GM23338 (cell line): ENCODE measurements around the gene WNT8B. TPM values are rescaled to one million over a fixed set of nuclear protein-coding genes. Genes with fewer than 3 reads are reported as not detected.

Source experiments
- ATAC-seq: fragments of 200-7000 bp; cut with Tn5 transposase; 3 replicates; pipeline ENCODE4 v1.9.1; 2020
- DNase-seq: peaks from one replicate; pipeline ENCODE4 v3.0.0-alpha.2; 2015; ENCODE audit warnings: low spot score
- H2AFZ ChIP-seq: fragments of 200-600 bp; sonication (generic); 2 replicates; pipeline ENCODE4 v1.8.0; 2016; ENCODE audit warnings: antibody characterized with exemption, mild to moderate bottlenecking, moderate library complexity
- H3F3A ChIP-seq: fragments of 200-600 bp; sonication (generic); replicated peaks from 2 replicates; pipeline ENCODE4 v1.8.0; 2017; ENCODE audit warnings: antibody characterized with exemption, mixed run types, low read depth
- H3K27ac ChIP-seq: fragments of 200-600 bp; sonication (generic); 2 replicates; pipeline ENCODE4 v1.6.1; 2016; ENCODE audit warnings: low read depth
- H3K27me3 ChIP-seq: fragments of 200-600 bp; sonication (generic); 2 replicates; pipeline ENCODE4 v1.8.0; 2016; ENCODE audit warnings: mild to moderate bottlenecking, mixed run types, moderate library complexity; ENCODE audit not compliant: insufficient read depth
- H3K36me3 ChIP-seq: fragments of 200-600 bp; sonication (generic); 2 replicates; pipeline ENCODE4 v1.8.0; 2016; ENCODE audit warnings: mild to moderate bottlenecking; ENCODE audit not compliant: insufficient read depth
- H3K4me1 ChIP-seq: fragments of 200-600 bp; sonication (generic); 2 replicates; pipeline ENCODE4 v1.8.0; 2016; ENCODE audit warnings: mild to moderate bottlenecking, moderate library complexity; ENCODE audit not compliant: insufficient read depth
- H3K4me2 ChIP-seq: fragments of 200-600 bp; sonication (generic); 2 replicates; pipeline ENCODE4 v1.7.1; 2017; ENCODE audit warnings: mixed run types
- H3K4me3 ChIP-seq: fragments of 200-600 bp; sonication (generic); 2 replicates; pipeline ENCODE4 v1.6.1; 2016; ENCODE audit warnings: mixed run types
- H3K79me2 ChIP-seq: fragments of 200-600 bp; sonication (generic); replicated peaks from 2 replicates; pipeline ENCODE4 v1.8.0; 2017; ENCODE audit warnings: mild to moderate bottlenecking; ENCODE audit not compliant: insufficient read depth
- H3K9me2 ChIP-seq: fragments of 200-600 bp; sonication (generic); 2 replicates; pipeline ENCODE4 v1.8.0; 2017; ENCODE audit not compliant: insufficient read depth
- H4K20me1 ChIP-seq: fragments of 200-600 bp; sonication (generic); replicated peaks from 2 replicates; pipeline ENCODE4 v1.8.0; 2017; ENCODE audit warnings: mild to moderate bottlenecking; ENCODE audit not compliant: insufficient read depth
- H3K27ac Mint-ChIP-seq: 2 replicates; pipeline ENCODE4 v1.8.0; 2020; ENCODE audit warnings: inconsistent platforms, mild to moderate bottlenecking, moderate library complexity, mixed read lengths
- H3K27me3 Mint-ChIP-seq: 3 replicates; pipeline ENCODE4 v1.8.0; 2022; ENCODE audit warnings: low read depth, mild to moderate bottlenecking, moderate library complexity, mixed read lengths, inconsistent platforms; ENCODE audit not compliant: insufficient read depth, poor library complexity
- H3K36me3 Mint-ChIP-seq: 3 replicates; pipeline ENCODE4 v1.8.0; 2021; ENCODE audit warnings: low read depth, mild to moderate bottlenecking, inconsistent platforms, moderate library complexity, mixed read lengths
- H3K4me1 Mint-ChIP-seq: 3 replicates; pipeline ENCODE4 v1.8.0; 2020; ENCODE audit warnings: mild to moderate bottlenecking, inconsistent platforms, mixed read lengths
- H3K4me3 Mint-ChIP-seq: 3 replicates; pipeline ENCODE4 v1.8.0; 2021; ENCODE audit warnings: moderate library complexity, mild to moderate bottlenecking, inconsistent platforms, mixed read lengths
- H3K9me3 Mint-ChIP-seq: 3 replicates; pipeline ENCODE4 v1.8.0; 2020; ENCODE audit warnings: moderate library complexity, mild to moderate bottlenecking, inconsistent platforms, mixed read lengths
- CREB1 ChIP-seq: fragments of 250-450 bp; sonication (Bioruptor Pico); IDR thresholded peaks from 2 replicates; pipeline ENCODE4 v1.5.0; 2020; ENCODE audit warnings: low read depth, mild to moderate bottlenecking, moderate library complexity
- EZH2 ChIP-seq: fragments of 200-600 bp; sonication (generic); IDR thresholded peaks from one replicate; pipeline ENCODE4 v1.8.0; 2017; ENCODE audit warnings: antibody characterized with exemption, mild to moderate bottlenecking, low read depth; ENCODE audit not compliant: unreplicated experiment
- EZH2phosphoT487 ChIP-seq: fragments of 200-600 bp; sonication (generic); IDR thresholded peaks from one replicate; pipeline ENCODE4 v1.8.1; 2018; ENCODE audit warnings: antibody characterized with exemption; ENCODE audit not compliant: unreplicated experiment
- JUNB ChIP-seq: IDR thresholded peaks from one replicate; pipeline ENCODE4 v1.6.1; 2016; ENCODE audit warnings: antibody characterized with exemption; ENCODE audit not compliant: unreplicated experiment
- NANOG ChIP-seq: IDR thresholded peaks from 2 replicates; pipeline ENCODE4 v1.6.1; 2016; ENCODE audit warnings: antibody characterized with exemption, borderline replicate concordance
- POLR2AphosphoS5 ChIP-seq: IDR thresholded peaks from 2 replicates; pipeline ENCODE4 v1.6.1; 2016; ENCODE audit warnings: antibody characterized with exemption, low read depth
- REST ChIP-seq: IDR thresholded peaks from one replicate; pipeline ENCODE4 v1.6.1; 2018; ENCODE audit warnings: antibody characterized with exemption; ENCODE audit not compliant: unreplicated experiment
- STAT1 ChIP-seq: IDR thresholded peaks from one replicate; pipeline ENCODE4 v1.6.1; 2016; ENCODE audit warnings: antibody characterized with exemption; ENCODE audit not compliant: unreplicated experiment
- ZNF114 ChIP-seq: fragments of 250-450 bp; sonication (Bioruptor Pico); IDR thresholded peaks from 2 replicates; pipeline ENCODE4 v1.5.0; 2020; ENCODE audit warnings: mild to moderate bottlenecking, moderate library complexity
- ZNF331 ChIP-seq: fragments of 250-450 bp; sonication (Bioruptor Pico); IDR thresholded peaks from 2 replicates; pipeline ENCODE4 v1.5.0; 2020; ENCODE audit warnings: low read depth, mild to moderate bottlenecking, moderate library complexity
- ZNF462 ChIP-seq: fragments of 250-450 bp; sonication (Bioruptor Pico); IDR thresholded peaks from 2 replicates; pipeline ENCODE4 v1.5.0; 2020; ENCODE audit warnings: mild to moderate bottlenecking, moderate library complexity
- polyA plus RNA-seq: library from polyadenylated mRNA; unstranded; fragments of >200 nt; fragmentation: Nextera tagmentation; extraction: Ambion mirVana; gene quantifications from 2 replicates; pipeline ENCODE4 v1.2.1, GENCODE V29; 2016
- total RNA-seq: library from RNA; depleted of rRNA; stranded (reverse); fragments of >200 nt; shearing (Covaris generic); gene quantifications from 2 replicates; pipeline ENCODE4 v1.2.3, GENCODE V29; 2014
- TF ChIP-seq, protein P1 (sequence below), 2 experiments: fragments of 200-600 bp in 1 of 2; sonication (generic) in 1 of 2; conservative IDR thresholded peaks; 2 replicates each; pipeline versions ENCODE4 v1.5.1 to v1.6.1; 2016 to 2017; ENCODE audit warnings: antibody characterized with exemption in 2 of 2, low read depth in 2 of 2, mild to moderate bottlenecking in 2 of 2, moderate library complexity in 1 of 2
- TF ChIP-seq, protein P2 (sequence below): IDR thresholded peaks from 2 replicates; pipeline ENCODE4 v1.6.1; 2016; ENCODE audit warnings: antibody characterized with exemption

Gene WNT8B
- total and polyA plus RNA-seq, 2 experiments from 2014 or later = 0.74 to 1.3 TPM

GRCh38 chr10:100442548-100442947, 20.3 kb upstream of the WNT8B start:
- no peaks in the 10 kb centered on the region for H3K9me2 ChIP-seq
- no peaks in the 10 kb centered on the region for H3F3A ChIP-seq
- H3K4me3 Mint-ChIP-seq = no peak overlapping the region
- no peak overlapping the region for H3K4me2 ChIP-seq
- no peaks in the 10 kb centered on the region for H3K36me3 ChIP-seq
- H3K4me1 Mint-ChIP-seq = no peaks in the 10 kb centered on the region
- no peak for DNase-seq
- H4K20me1 ChIP-seq = no peaks in the 10 kb centered on the region
- H3K27ac ChIP-seq = no peak overlapping the region
- ATAC-seq = no peak
- H3K27ac Mint-ChIP-seq = no peak overlapping the region
- no peaks in the 10 kb centered on the region for H3K4me1 ChIP-seq
- peaks cover 4% of the 10 kb centered on the region; the same call in 1 of the 3 replicates for H3K9me3 Mint-ChIP-seq
- no peak overlapping the region for H3K4me3 ChIP-seq
- no peaks in the 10 kb centered on the region for H3K79me2 ChIP-seq
- no peaks in the 10 kb centered on the region for H3K36me3 Mint-ChIP-seq
- TF ChIP-seq REST (no peak), CREB1 (CRISPR knock-in tag) (no peak), JUNB (no peak), ZNF114 (no peak), STAT1 (no peak), EZH2 (no peak), ZNF331 (CRISPR knock-in tag) (no peak), NANOG (no peak), ZNF462 (no peak), EZH2phosphoT487 (no peak), POLR2AphosphoS5 (no peak)
- TF ChIP-seq, protein P1, sequence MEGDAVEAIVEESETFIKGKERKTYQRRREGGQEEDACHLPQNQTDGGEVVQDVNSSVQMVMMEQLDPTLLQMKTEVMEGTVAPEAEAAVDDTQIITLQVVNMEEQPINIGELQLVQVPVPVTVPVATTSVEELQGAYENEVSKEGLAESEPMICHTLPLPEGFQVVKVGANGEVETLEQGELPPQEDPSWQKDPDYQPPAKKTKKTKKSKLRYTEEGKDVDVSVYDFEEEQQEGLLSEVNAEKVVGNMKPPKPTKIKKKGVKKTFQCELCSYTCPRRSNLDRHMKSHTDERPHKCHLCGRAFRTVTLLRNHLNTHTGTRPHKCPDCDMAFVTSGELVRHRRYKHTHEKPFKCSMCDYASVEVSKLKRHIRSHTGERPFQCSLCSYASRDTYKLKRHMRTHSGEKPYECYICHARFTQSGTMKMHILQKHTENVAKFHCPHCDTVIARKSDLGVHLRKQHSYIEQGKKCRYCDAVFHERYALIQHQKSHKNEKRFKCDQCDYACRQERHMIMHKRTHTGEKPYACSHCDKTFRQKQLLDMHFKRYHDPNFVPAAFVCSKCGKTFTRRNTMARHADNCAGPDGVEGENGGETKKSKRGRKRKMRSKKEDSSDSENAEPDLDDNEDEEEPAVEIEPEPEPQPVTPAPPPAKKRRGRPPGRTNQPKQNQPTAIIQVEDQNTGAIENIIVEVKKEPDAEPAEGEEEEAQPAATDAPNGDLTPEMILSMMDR (conservative IDR thresholded peaks at IDR 0.05; ENCODE audit: low read depth in 2 of 2) = no peak
- TF ChIP-seq, protein P2, sequence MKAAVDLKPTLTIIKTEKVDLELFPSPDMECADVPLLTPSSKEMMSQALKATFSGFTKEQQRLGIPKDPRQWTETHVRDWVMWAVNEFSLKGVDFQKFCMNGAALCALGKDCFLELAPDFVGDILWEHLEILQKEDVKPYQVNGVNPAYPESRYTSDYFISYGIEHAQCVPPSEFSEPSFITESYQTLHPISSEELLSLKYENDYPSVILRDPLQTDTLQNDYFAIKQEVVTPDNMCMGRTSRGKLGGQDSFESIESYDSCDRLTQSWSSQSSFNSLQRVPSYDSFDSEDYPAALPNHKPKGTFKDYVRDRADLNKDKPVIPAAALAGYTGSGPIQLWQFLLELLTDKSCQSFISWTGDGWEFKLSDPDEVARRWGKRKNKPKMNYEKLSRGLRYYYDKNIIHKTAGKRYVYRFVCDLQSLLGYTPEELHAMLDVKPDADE = no peak
- H2AFZ ChIP-seq = no peak overlapping the region
- peaks cover 10% of the 10 kb centered on the region for H3K27me3 Mint-ChIP-seq
- H3K27me3 ChIP-seq = no peaks in the 10 kb centered on the region
